ENCODE data around the gene EVA1B. TPM values are rescaled to one million over a fixed set of nuclear protein-coding genes. Genes with fewer than 3 reads are reported as not detected.

EVA1B gene
- total RNA-seq, 1 experiment from 2014 or later = 79.0 TPM

DNA sequence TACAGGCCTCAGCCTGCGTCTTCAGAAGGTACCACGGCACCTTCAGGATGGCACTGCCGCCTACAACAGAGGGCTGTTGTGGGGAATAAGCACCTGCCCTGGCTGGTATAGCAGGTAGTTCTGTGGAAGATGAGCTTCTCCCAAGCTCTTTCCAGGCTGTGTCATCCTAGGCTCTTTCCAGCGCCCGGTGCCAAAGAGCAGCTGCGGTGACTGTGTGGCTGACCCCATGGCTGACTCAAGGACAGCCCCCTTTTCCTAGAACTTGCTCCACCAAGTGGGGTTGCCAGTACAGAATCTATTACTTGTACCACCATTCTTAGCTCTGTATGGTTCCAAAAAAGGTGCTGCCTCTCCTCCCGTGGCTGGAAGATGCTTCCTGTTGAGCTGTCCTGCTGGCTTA is 21.9 kb upstream of the EVA1B start:
- Histone ChIP-seq H3K36me3 (ENCODE audit: control insufficient read depth, insufficient read depth, low read length) (peaks cover 2% of the 10 kb centered on the region; the same call in 1 of the 2 replicates), H3K4me3 (ENCODE audit: low read depth in 2 of 2, low read length in 2 of 2) (no peak overlapping the region), H3K27me3 (ENCODE audit: control insufficient read depth, insufficient read depth, low read length) (no peaks in the 10 kb centered on the region), H3K4me1 (ENCODE audit: control insufficient read depth, insufficient read depth, low read length) (peaks cover 5% of the 10 kb centered on the region; the same call in 1 of the 2 replicates), H3K27ac (ENCODE audit: low read length) (no peak overlapping the region), H3K9me3 (ENCODE audit: control insufficient read depth, insufficient read depth, low read depth, low read length) (no peaks in the 10 kb centered on the region)
- CTCF ChIA-PET = no interaction called here
- DNase-seq (ENCODE audit: low read depth, low spot score) = no peak
- no TSS peak for BruUV-seq (replicated peaks)
- POLR2A ChIA-PET = no interaction called here
- intact Hi-C loops (cut with micrococcal nuclease; ENCODE audit: unreplicated experiment) (no loop called here), in situ Hi-C loops (cut with HindIII; ENCODE audit: low pct_unique_long_range_greater_than_20kb, low sequenced_read_pairs) (no loop called here)
- TF ChIP-seq SIN3A (IDR thresholded peaks at IDR 0.05; ENCODE audit: borderline replicate concordance, insufficient read depth, low read depth, low read length) (no peak), TCF7L2 (IDR thresholded peaks at IDR 0.05; ENCODE audit: low read depth, low read length) (no peak), POLR2AphosphoS5 (IDR thresholded peaks at IDR 0.05; ENCODE audit: low read depth, low read length) (no peak)
- TF ChIP-seq, protein P1, sequence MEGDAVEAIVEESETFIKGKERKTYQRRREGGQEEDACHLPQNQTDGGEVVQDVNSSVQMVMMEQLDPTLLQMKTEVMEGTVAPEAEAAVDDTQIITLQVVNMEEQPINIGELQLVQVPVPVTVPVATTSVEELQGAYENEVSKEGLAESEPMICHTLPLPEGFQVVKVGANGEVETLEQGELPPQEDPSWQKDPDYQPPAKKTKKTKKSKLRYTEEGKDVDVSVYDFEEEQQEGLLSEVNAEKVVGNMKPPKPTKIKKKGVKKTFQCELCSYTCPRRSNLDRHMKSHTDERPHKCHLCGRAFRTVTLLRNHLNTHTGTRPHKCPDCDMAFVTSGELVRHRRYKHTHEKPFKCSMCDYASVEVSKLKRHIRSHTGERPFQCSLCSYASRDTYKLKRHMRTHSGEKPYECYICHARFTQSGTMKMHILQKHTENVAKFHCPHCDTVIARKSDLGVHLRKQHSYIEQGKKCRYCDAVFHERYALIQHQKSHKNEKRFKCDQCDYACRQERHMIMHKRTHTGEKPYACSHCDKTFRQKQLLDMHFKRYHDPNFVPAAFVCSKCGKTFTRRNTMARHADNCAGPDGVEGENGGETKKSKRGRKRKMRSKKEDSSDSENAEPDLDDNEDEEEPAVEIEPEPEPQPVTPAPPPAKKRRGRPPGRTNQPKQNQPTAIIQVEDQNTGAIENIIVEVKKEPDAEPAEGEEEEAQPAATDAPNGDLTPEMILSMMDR (IDR thresholded peaks at IDR 0.05) = no peak
- TF ChIP-seq, protein P2, sequence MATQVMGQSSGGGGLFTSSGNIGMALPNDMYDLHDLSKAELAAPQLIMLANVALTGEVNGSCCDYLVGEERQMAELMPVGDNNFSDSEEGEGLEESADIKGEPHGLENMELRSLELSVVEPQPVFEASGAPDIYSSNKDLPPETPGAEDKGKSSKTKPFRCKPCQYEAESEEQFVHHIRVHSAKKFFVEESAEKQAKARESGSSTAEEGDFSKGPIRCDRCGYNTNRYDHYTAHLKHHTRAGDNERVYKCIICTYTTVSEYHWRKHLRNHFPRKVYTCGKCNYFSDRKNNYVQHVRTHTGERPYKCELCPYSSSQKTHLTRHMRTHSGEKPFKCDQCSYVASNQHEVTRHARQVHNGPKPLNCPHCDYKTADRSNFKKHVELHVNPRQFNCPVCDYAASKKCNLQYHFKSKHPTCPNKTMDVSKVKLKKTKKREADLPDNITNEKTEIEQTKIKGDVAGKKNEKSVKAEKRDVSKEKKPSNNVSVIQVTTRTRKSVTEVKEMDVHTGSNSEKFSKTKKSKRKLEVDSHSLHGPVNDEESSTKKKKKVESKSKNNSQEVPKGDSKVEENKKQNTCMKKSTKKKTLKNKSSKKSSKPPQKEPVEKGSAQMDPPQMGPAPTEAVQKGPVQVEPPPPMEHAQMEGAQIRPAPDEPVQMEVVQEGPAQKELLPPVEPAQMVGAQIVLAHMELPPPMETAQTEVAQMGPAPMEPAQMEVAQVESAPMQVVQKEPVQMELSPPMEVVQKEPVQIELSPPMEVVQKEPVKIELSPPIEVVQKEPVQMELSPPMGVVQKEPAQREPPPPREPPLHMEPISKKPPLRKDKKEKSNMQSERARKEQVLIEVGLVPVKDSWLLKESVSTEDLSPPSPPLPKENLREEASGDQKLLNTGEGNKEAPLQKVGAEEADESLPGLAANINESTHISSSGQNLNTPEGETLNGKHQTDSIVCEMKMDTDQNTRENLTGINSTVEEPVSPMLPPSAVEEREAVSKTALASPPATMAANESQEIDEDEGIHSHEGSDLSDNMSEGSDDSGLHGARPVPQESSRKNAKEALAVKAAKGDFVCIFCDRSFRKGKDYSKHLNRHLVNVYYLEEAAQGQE (IDR thresholded peaks at IDR 0.05; ENCODE audit: insufficient read depth in 1 of 2, low read depth in 2 of 2, low read length in 1 of 2) = no peak
- ATAC-seq = no peak

DNA sequence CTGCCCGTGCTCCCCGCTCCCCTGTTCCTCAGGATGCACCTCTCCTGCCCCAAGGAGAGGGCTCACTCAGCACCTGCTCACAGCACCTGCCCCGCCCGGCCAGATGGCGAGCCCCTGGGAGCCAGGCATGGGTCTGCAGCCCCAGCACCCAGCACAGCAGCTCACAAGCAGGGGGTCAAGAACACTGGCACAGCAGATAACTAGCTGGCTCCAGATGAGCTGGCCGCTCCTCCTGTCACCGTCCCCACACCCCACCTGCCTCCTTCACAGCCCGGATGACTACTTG is 20.9 kb upstream of the EVA1B start:
- in situ Hi-C loops (cut with HindIII; ENCODE audit: low pct_unique_long_range_greater_than_20kb, low sequenced_read_pairs) = no loop called here
- no TSS peak for BruUV-seq (replicated peaks)
- Histone ChIP-seq H3K9me3 (ENCODE audit: control insufficient read depth, insufficient read depth, low read depth, low read length) (no peaks in the 10 kb centered on the region), H3K27me3 (ENCODE audit: control insufficient read depth, insufficient read depth, low read length) (no peaks in the 10 kb centered on the region), H3K36me3 (ENCODE audit: control insufficient read depth, insufficient read depth, low read length) (peaks cover 2% of the 10 kb centered on the region; the same call in 1 of the 2 replicates), H3K4me3 (ENCODE audit: low read depth in 2 of 2, low read length in 2 of 2) (no peak overlapping the region), H3K27ac (ENCODE audit: low read length) (no peak overlapping the region), H3K4me1 (ENCODE audit: control insufficient read depth, insufficient read depth, low read length) (peaks cover 5% of the 10 kb centered on the region; the same call in 1 of the 2 replicates)
- ATAC-seq (no peak), DNase-seq (ENCODE audit: low read depth, low spot score) (no peak)
- no peak for TF ChIP-seq TCF7L2 (IDR thresholded peaks at IDR 0.05; ENCODE audit: low read depth, low read length)
- TF ChIP-seq, protein P2 (IDR thresholded peaks at IDR 0.05; ENCODE audit: insufficient read depth in 1 of 2, low read depth in 2 of 2, low read length in 1 of 2) = no peak
- TF ChIP-seq, protein P1 (IDR thresholded peaks at IDR 0.05) = no peak
- TF ChIP-seq POLR2AphosphoS5 (IDR thresholded peaks at IDR 0.05; ENCODE audit: low read depth, low read length) = no peak
- TF ChIP-seq SIN3A (IDR thresholded peaks at IDR 0.05; ENCODE audit: borderline replicate concordance, insufficient read depth, low read depth, low read length) = no peak
- CTCF ChIA-PET = no interaction called here
- POLR2A ChIA-PET = interaction anchor here (0.6 kb wide), 1 partner anchor 75 kb away, joined by 5 read pairs; no protein-coding TSS in a partner anchor
- intact Hi-C loops (cut with micrococcal nuclease; ENCODE audit: unreplicated experiment) = no loop called here
